DMS153 (cell line): ENCODE data around the gene OSBPL10.
A peak's percentile ranks its signal among the peaks of the same experiment; 100 is the strongest.
"Not testable (repeated sequence)": the region's sequence is repeated elsewhere in the genome, so short reads cannot be mapped to it uniquely, and the experiment has no call there.

Source experiments
- DNase-seq: peaks from one replicate; lab custom pipeline; 2025; lab: John Stamatoyannopoulos, UW

The OSBPL10 gene, protein sequence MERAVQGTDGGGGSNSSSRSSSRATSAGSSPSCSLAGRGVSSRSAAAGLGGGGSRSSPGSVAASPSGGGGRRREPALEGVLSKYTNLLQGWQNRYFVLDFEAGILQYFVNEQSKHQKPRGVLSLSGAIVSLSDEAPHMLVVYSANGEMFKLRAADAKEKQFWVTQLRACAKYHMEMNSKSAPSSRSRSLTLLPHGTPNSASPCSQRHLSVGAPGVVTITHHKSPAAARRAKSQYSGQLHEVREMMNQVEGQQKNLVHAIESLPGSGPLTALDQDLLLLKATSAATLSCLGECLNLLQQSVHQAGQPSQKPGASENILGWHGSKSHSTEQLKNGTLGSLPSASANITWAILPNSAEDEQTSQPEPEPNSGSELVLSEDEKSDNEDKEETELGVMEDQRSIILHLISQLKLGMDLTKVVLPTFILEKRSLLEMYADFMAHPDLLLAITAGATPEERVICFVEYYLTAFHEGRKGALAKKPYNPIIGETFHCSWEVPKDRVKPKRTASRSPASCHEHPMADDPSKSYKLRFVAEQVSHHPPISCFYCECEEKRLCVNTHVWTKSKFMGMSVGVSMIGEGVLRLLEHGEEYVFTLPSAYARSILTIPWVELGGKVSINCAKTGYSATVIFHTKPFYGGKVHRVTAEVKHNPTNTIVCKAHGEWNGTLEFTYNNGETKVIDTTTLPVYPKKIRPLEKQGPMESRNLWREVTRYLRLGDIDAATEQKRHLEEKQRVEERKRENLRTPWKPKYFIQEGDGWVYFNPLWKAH

DNA sequence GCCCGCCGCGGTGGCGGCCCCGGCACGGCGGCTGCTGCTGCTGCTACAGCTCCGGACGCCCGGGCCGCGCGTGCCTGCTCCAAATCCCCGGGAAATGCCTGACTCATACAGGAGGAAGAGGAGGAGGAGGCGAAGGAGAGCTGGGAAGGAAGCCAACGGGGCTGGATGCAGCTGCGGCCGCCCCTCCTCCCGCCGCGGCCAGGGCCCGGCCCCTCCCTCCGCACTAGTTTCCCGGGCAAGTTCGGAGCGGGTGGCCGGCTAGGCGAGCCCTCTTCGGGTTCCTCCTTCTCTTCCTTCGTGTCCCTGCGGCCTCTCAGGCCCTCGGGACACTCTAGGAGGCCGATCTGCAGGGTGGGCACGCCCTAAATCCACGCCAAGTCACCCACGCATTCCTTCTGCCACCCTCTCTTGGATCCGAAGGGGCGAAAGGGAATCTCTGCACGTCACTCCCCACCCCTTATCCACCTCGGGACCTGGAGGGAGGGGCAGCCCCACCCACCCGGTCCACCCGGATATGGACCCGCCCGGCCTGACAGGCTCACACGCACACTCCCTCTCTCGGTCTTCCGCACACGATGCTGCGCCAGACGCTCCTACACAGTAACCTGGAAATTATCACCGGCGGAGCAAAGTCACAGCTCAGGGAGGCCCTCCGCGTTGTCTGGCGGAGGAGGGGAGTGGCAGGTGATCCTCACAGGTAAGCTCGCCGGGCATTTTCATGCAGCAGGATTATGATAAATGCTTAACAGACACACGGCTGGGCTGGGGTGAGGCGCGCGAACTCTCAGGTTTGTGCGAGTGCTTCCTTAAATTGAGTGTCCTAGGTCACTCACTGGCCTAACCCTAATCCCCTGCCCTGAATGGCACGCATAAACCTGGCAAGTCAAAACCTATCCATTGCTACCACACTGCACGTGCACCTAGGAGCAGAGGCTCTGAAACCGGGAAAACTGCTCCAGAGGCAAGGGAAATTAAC is at the start of gene OSBPL10, which contains the start of gene ZNF860:
OSBPL10 (minus strand) TSS at position 57 of the 976 bp plus-strand sequence. CDS start 83 bp downstream, outside the sequence.
ZNF860 (plus strand) TSS at position 545 of the 976 bp plus-strand sequence. CDS start 7,330 bp downstream, outside the sequence.
- peak; percentile 45 for DNase-seq

DNA sequence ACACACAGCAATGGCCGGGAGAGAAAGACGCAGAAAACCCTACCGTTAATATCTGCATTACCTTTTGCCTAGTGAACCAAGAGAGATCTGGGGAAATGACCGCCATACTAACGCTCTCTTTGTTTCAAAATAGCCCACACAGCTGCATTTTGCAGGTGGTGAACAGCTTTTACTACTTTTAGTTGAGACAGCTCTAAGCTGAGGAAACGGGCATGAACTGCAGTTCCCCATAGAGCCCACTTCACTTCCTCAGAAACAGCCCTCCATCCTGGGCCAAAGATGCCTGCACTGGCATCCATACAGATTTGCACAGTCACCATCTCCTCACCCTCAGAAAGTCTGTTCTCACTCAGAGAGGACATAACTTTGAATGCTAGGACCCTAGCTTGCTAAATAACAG is 45.5 kb upstream of the OSBPL10 start:
- DNase-seq = no peak

- DNase-seq = no peak
Observed at GRCh38 chr3:32022947-32023346, 41.9 kb upstream of the OSBPL10 start.

DNA sequence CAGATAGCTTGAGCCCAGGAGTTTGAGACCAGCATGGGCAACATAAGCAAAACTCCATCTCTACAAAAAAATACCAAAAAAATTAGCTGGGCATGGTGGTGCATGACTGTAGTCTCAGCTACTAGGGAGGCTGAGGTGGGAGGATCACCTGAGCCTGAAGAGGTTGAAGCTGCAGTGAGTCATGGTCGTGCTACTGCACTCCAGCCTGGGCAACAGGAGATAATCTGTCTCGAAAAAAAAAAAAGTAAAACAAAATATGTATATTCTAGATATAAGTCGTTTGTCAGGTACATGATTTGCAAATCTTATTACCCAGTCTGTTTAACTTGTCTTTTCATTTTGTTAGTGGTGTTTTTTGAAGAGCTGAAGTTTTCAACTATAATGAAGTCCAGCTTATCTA is 40.7 kb upstream of the OSBPL10 start:
- DNase-seq = no peak

- no peak for DNase-seq
Observed at GRCh38 chr3:32021155-32021554, 40.1 kb upstream of the OSBPL10 start.

DNA sequence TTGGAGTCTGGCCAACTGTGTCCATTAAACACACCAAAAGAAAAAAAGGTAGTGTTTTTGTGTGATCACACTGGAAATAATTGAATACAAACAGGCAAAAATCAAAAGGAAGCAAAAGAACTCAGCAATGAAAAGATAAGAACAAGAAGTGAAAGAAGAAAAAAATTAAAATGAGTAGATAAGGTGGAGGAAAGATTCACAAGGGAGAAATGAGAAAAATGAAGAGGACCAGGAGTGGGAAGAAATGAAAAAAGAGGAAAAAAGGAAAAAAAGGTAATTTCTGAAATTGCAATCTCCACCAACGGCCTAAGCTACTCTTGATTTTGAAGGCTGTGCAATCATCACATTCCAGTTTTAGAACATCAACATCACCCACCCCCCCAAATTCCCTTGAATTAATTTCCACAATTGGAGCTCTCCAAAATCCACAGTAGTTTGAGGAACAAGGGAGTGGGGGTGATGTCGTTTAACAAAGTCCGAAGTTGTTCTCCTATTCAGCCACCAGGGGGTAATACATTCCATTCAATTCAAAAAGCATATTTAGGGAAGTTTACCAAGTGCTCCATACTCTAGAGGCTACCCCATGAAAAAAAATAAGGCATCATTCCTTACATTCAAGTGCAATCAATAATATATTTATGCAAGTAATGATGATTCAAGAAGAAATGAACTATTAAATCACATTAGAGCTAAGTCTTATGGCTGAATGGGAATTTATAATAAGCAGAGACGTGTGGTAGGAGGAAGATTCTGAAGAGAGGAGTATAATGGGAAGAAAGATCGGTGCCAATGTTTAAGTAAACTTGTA is 37.9 kb upstream of the OSBPL10 start:
- DNase-seq = no peak

- no peak for DNase-seq
Observed at GRCh38 chr3:32017286-32017685, 36.2 kb upstream of the OSBPL10 start.

GRCh38 chr3:32015638-32016037 is 34.6 kb upstream of the OSBPL10 start:
- not testable (repeated sequence) for DNase-seq

- DNase-seq = not testable (repeated sequence)
Observed at GRCh38 chr3:32010699-32011098, 29.6 kb upstream of the OSBPL10 start.

DNA sequence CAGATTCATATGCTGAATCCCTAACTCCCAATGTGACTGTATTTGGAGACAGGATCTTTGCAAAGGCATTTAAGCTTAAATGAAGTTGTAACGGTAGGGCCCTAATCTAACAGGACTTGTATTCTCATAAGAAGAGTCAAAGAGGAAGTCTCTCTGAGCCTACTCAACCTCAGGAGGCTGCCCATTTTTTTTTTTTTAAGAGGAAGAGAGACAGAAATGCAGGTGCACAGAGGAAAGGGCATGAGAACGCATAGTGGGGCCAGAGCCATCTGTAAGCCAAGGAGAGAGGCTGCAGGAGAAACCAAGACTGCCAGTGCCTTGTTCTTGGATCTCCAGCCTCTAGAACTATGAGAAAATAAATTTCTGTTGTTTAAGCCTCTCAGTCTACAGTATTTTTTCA is 28.9 kb upstream of the OSBPL10 start:
- no peak for DNase-seq

GRCh38 chr3:32009101-32009500 is 28.0 kb upstream of the OSBPL10 start:
- no peak for DNase-seq

GRCh38 chr3:32004113-32004765 is 23.2 kb upstream of the OSBPL10 start:
- no peak for DNase-seq

GRCh38 chr3:32003380-32003779 is 22.3 kb upstream of the OSBPL10 start:
- no peak for DNase-seq

- DNase-seq = no peak
Observed at GRCh38 chr3:32002561-32003368, 21.7 kb upstream of the OSBPL10 start.

DNA sequence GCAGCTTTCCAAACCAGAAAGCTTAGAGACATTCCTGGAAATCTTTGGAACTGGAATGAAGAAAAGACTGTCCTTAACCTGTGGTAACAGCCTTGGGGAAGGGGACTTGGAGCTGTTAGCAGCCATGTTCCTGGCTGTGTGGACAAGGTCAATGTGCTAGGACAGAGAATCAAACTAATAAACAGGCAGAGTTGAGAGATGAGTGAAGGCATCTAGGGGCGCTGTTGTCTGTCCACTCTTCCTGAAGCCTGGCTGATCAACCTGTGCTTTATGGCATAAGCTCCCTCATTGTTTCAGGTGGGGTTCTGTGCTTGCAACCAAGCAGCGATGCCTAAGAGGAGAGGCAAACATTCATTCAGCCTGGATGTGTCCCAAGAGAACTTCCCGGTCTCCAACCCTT is 19.8 kb upstream of the OSBPL10 start:
- no peak for DNase-seq

- no peak for DNase-seq
Observed at GRCh38 chr3:31999907-32000439, 18.9 kb upstream of the OSBPL10 start.

- DNase-seq = no peak
Observed at GRCh38 chr3:31997500-31997899, 16.4 kb upstream of the OSBPL10 start.

DNA sequence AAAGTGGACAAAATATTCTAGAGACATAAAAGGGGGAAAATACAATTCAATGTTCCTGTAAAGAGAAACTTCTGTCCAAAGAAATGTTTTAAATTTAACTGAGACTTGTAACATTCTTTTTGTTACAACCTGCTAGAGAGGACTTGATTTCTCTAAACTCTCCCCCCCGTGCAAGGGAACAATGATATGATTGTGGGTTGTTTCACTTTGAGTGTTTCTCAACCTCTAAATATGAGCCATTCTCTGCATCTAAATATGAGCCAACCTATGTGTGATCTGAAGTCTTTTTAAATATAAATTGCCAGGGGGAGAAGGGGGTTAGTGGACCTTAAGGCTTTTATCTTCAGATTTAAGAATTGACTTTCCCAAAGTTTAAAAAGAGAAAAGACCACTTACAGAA is 15.1 kb upstream of the OSBPL10 start:
- no peak for DNase-seq

DNA sequence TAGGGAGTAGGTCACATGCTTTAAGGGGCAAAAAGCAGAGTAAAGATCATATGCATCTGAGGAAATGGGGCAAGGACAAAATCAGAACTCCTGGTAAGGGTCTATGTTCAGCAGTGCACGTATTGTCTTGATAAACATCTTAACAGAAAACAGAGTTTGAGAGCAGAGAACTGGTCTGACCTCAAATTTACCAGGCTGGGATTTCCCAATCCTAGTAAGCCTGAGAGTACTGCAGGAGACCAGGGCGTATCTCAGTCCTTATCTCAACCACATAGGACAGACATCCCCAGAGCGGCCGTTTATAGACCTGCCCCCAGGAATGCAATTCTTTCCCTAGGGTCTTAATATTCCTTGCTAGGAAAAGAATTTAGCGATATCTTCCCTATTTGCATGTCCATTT is 14.0 kb upstream of the OSBPL10 start:
- not testable (repeated sequence) for DNase-seq
